NCI-H2107 treated with DMSO at 0.1 percent for 48 hours (cell line): ENCODE measurements around the gene TMEM18.
A peak's percentile ranks its signal among the peaks of the same experiment; 100 is the strongest.
"Not testable (repeated sequence)": the region's sequence is repeated elsewhere in the genome, so short reads cannot be mapped to it uniquely, and the experiment has no call there.

Experiments
- DNase-seq: peaks from one replicate; lab custom pipeline; 2025; ENCODE audit not compliant: unreplicated experiment; lab: John Stamatoyannopoulos, UW

The TMEM18 gene

DNA sequence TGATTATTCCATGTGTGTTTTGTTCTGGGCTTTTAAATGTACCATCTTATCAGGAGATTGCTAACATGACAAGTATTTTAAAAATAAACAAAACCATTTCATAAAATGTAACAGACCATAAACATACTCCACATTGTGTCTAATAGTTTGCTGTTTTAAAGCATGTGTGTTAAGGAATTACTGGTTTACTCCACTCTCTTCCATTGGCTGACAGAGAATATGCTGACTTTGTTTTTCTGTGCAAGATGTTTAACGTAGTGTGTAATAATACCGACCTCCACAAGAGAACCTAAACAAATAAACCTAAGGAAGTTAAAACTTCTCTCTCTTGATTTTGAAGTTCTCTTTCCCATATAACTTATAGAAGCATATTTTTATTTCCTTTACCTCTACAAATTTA lies 17.0 kb upstream of the TMEM18 start:
- no peak for DNase-seq

GRCh38 chr2:693606-694005 lies 16.4 kb upstream of the TMEM18 start:
- no peak for DNase-seq

- DNase-seq: no peak
Measured at GRCh38 chr2:692767-693166, 15.6 kb upstream of the TMEM18 start.

- no peak for DNase-seq
Measured at GRCh38 chr2:691821-692761, 14.9 kb upstream of the TMEM18 start.

DNA sequence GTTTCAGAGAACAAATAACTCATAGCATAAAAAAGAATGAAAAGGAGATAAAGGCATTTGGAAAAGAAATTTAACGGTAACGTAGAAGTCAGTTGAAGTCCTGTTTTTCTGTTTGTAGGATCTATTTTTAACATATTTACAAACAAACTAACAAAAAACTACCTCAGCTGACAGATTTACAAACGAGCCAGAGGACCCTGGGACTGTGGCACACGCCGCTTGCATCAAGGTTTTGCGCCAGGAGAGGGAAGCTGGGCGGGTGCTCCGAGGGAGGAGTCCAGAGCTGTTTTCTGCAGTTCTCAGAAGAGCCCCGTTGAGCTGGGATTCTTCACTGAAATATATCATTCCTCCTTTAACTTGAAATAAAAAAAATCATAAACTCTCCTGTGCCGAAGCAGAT lies 13.6 kb upstream of the TMEM18 start:
- no peak for DNase-seq

DNA sequence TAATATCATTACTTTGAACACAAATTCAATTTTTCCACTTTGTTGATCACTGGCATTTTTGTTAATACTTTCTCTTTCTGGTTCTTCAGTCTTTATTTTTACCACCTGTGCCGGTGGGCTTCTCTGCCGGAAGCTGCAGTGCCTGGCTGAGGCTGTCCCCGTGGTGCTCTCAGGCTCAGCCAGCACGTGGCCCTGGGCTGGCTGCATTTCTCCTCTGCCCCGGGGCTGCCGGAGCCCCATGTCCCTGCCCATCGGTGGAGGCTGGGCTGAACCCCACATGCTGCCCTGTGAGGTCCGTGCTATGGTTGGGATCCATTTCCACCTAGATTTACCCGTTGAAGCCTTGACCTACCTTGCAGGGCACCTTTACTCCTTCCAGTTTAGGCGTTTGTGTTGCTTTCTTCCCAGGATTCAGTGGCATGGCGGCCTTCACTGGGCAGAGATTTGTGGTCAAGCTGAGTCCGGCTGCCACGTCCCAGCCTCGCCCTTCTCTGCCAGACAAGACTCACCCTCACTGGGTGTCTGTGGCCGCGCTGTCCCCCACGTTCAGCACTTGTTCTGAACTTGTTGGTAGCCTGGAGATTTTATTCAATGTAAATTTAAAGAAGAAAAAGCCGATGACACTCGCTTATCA lies 12.8 kb upstream of the TMEM18 start:
- no peak for DNase-seq

DNA sequence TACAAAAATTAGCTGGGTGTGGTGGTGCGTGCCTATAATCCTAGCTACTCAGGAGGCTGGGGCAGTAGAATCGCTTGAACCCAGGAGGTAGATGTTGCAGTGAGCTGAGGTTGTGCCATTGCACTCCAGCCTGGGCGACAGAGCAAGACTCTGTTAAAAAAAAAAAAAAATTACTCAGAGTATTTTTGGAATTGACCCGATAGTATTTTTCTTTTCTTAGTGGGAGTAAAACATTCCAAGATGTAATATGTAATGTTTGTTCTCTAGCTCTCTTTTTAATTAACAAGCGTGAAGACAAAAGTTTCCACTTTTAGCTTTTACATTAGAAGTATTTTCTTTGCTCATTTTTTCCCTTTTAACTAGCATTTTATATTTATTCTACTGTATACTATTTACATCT lies 12.0 kb upstream of the TMEM18 start:
- DNase-seq: no peak

DNA sequence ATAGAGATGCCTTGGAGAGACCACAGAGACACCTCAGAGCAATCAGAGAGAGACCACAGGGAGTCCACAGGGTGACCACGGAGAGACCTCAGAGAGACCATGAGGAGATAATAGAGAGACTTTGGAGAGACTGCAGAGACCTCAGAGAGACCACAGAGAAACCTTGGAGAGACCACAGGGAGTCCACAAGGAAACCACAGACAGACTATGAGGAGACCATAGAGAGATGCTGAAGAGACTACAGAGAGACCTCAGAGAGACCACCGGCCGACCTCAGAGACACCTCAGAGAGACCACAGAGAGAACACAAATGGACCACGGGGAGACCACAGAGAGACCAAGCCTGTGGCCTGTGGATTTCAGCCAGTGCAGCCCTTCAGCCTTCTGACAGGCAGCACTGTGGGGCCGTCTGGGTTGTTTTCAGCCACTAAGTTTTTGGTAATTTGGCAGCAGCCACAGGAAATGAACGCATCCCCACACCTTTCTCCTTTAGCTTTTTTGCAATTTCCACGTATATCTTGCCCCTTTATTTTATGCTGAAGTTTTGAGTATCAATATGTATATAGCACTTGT lies 11.4 kb upstream of the TMEM18 start:
- no peak for DNase-seq

DNA sequence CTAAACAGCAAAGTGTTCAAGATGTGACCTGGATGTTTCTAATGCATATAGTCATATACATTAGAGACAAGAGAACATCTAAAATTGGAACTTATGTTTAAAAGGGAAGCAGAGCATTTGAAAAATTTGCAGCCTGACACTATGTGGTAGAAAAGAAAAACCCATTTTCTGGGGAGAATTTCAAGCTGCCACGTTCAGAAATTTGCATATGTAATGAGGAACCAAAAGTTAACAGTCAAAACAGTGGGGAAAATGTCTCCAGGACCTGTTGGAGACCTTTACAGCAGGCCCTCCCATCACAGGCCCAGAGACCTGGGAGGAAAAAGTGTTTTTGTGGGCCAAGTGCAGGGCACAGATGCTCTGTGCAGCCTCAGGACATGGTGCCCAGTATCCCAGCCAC lies 8.2 kb upstream of the TMEM18 start:
- DNase-seq: no peak

DNA sequence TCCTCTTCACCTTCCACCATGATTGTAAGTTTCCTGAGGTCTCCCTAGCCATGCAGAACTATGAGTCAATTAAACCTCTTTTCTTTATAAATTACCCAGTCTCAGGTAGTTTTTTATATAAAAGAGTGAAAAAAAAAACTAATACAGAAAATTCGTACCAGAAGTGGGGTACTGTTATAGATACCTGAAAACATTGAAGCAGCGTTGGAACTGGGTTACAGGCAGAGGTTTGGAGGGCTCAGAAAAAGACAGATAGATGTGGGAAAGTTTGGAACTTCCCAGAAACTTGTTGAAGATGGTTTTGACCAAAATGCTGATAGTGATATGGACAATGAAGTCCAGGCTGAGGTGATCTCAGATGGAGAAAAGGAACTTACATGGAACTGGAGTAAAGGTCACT lies 7.7 kb upstream of the TMEM18 start:
- DNase-seq: not testable (repeated sequence)

- DNase-seq: no peak
Measured at GRCh38 chr2:682226-682625, 5.0 kb upstream of the TMEM18 start.

- DNase-seq: no peak
Measured at GRCh38 chr2:681312-681711, 4.1 kb upstream of the TMEM18 start.

GRCh38 chr2:680496-680895 lies 3.3 kb upstream of the TMEM18 start:
- no peak for DNase-seq

- no peak for DNase-seq
Measured at GRCh38 chr2:678964-679363, 1.8 kb upstream of the TMEM18 start.

DNA sequence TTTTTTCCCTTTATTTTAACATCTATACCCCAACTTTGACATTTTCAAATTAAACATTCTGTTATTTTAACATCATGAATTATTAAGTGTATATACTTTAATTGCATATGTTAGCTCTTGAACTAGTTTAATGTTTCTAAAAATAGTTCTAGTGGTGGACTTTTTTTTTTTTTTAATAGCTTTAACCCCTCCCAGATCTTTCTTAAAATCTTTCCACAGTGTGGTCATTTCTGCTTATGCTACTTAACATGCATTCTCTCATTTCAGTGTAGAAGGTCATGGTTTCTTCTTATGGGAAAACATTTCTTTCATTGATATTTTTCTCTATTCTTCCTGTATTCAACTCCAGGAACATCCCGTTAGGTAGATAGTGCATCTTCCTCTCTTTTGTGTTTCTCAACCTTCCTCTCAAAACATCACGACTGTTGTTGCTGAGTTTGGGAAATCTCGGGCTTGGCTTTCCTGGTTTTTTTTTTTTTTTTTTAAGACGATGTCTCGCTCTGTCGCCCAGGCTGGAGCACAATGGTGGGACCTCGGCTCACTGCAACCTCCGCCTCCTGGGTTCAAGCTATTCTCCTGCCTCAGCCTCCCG lies 849 bp upstream of the TMEM18 start:
- no peak for DNase-seq

DNA sequence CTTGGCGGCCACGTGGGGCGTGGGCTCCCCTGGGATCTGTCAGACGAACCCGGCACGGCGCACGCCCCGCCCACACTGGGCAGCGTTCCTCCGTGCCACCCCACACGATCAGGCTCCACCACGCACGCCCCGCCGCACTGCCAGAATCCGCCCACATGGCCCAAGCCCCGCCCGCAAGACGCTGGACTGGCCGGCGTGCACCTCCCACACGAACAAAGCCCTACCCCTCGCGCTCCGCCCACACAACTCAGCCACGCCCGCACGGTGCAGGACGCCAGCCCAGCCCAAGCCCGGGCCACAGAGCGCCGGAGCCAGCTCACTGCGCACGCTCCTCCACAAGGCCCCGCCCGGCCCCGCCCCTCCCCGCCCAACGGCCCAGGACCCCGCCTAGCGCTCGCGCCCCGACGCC lies 555 bp downstream of the TMEM18 start:
- DNase-seq: peak; percentile 88

GRCh38 chr2:675982-676646 lies 1.1 kb downstream of the TMEM18 start:
- DNase-seq: peak; percentile 17

DNA sequence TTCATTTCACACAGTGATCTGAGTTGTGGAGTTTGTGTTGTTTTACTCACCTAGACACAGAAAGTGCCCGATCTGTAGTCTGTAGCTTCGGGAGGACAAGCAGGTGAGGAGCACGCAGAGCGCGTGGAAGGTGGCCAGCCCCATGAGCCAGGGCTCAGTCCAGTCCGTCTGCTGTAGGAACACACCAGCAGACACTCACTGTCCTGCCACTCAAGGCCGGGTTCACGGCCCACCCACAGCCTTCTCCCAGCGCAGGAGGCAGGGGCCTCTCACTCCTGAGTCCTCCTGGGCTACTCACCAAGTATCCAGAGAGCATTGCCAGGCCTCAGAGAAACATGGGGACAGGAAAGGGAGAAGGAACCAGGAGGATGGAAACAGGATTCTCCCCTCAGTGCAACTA lies 1.7 kb downstream of the TMEM18 start:
- no peak for DNase-seq

DNA sequence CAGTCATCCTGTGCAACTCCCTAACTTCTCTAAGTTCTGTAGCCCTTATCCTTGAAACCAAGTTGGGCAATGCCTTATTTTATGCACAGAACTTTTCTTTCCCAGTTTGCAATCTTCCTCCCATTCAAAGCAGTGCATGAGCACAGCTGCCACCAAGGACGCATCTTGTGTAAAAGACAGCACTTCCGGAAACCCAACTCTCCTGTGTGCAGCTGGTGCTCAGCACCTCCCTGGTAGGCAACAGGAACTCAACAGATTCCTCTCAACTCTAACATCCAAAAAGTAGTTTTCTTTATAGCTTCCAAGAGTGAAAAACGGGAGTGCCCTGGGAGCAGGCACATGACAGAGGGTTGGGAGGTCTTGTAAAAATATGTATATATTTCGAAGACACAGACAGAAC lies 2.2 kb downstream of the TMEM18 start:
- no peak for DNase-seq

DNA sequence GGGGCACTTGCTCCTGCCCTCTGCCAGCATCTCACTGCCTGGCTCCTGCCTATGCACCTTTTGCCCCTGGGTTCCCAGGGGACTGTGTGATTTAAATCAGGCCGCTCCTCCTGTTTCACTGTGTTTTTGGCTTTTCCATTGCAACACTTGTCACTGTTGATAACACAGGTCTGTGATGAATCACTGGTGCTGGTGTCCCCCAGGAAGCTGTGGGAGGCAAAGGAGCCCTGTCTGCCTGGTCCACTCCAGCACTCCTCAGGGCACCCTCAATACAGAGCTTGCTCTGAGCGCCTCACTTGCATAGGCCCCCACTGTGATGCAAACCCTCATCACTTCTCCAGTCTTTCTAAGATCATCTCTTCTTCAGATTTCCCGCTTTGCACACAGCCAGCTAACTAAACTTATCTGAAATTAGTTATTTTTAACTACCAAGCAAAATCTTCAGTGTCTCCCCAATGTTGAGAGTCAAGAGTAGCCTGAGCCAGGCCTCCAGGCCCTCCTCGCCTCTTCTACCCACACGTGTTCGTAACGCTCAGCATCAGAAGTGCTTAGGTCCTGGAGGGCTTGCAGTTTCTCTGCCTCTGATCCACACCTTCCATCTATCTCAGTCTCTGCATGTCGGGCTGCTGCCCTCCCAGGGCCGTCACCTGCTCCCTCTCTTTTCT lies 2.8 kb downstream of the TMEM18 start:
- DNase-seq: no peak
